ENCODE data around the gene RNF207.
"Not testable (repeated sequence)": the region's sequence is repeated elsewhere in the genome, so short reads cannot be mapped to it uniquely, and the experiment has no call there.

Gene RNF207

GRCh38 chr1:6206520-6206855, 569 bp downstream of the RNF207 start:
- no peak for DNase-seq

GRCh38 chr1:6207075-6207885, 1.4 kb downstream of the RNF207 start:
- no peak for DNase-seq

GRCh38 chr1:6207921-6208320, 2.0 kb downstream of the RNF207 start:
- no peak for DNase-seq

- DNase-seq: no peak
Measured at GRCh38 chr1:6208723-6209660, 3.1 kb downstream of the RNF207 start.

GRCh38 chr1:6209661-6210580, 4.0 kb downstream of the RNF207 start:
- no peak for DNase-seq

GRCh38 chr1:6210591-6211355, 4.9 kb downstream of the RNF207 start:
- DNase-seq: no peak

GRCh38 chr1:6211731-6212130, 5.8 kb downstream of the RNF207 start:
- no peak for DNase-seq

GRCh38 chr1:6212193-6212959, 6.5 kb downstream of the RNF207 start:
- DNase-seq: no peak

- DNase-seq: no peak
Measured at GRCh38 chr1:6218375-6219164, 12.7 kb downstream of the RNF207 start.

GRCh38 chr1:6219641-6220040, 13.7 kb downstream of the RNF207 start:
- DNase-seq: not testable (repeated sequence)

GRCh38 chr1:6220236-6220635, 14.3 kb downstream of the RNF207 start:
- DNase-seq: no peak

GRCh38 chr1:6221210-6221784, 15.4 kb downstream of the RNF207 start:
- DNase-seq: no peak

- DNase-seq: no peak
Measured at GRCh38 chr1:6222636-6223035, 16.7 kb downstream of the RNF207 start.

- DNase-seq: no peak
Measured at GRCh38 chr1:6223617-6224016, 17.7 kb downstream of the RNF207 start.

GRCh38 chr1:6224718-6225117, 18.8 kb downstream of the RNF207 start:
- DNase-seq: no peak

GRCh38 chr1:6225651-6226050, 19.7 kb downstream of the RNF207 start:
- DNase-seq: no peak

- DNase-seq: no peak
Measured at GRCh38 chr1:6233376-6233775, 27.5 kb downstream of the RNF207 start.

- DNase-seq: no peak
Measured at GRCh38 chr1:6234502-6235295, 28.8 kb downstream of the RNF207 start.

- peak; percentile 22 to 38 for DNase-seq
Measured at GRCh38 chr1:6235296-6235677, 29.4 kb downstream of the RNF207 start.

All from activated CD4-positive, alpha-beta T cell treated with anti-CD3 and anti-CD28 coated beads, Interleukin-2, amount 50 U/mL, for 4 hours (primary cell).